ENCODE results near the gene PARL.

DNA sequence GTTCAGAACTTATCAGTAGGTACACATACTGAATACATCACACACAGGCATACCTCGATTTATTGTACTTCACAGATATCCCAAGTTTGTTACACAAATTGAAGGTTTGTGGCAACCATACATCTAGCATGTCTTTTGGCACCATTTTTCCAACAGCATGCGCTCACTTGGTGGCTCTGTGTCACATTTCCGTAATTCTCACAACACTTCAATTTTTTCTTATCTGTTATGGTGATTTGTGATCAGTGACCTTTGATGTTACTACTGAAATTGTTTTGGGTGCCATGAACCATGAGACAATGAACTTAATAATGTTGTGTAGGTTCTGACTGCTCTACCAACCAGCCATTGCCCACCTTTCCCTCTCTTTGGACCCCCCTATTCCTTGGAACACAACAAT is 10.8 kb downstream of the PARL start:
- TF ChIP-seq, protein P1, sequence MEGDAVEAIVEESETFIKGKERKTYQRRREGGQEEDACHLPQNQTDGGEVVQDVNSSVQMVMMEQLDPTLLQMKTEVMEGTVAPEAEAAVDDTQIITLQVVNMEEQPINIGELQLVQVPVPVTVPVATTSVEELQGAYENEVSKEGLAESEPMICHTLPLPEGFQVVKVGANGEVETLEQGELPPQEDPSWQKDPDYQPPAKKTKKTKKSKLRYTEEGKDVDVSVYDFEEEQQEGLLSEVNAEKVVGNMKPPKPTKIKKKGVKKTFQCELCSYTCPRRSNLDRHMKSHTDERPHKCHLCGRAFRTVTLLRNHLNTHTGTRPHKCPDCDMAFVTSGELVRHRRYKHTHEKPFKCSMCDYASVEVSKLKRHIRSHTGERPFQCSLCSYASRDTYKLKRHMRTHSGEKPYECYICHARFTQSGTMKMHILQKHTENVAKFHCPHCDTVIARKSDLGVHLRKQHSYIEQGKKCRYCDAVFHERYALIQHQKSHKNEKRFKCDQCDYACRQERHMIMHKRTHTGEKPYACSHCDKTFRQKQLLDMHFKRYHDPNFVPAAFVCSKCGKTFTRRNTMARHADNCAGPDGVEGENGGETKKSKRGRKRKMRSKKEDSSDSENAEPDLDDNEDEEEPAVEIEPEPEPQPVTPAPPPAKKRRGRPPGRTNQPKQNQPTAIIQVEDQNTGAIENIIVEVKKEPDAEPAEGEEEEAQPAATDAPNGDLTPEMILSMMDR (IDR thresholded peaks at IDR 0.05; ENCODE audit: poor library complexity): no peak
- TF ChIP-seq EZH2phosphoT487 (IDR thresholded peaks at IDR 0.05; ENCODE audit: low read depth, severe bottlenecking, unreplicated experiment) (no peak), EZH2 (IDR thresholded peaks at IDR 0.05; ENCODE audit: borderline replicate concordance) (no peak)

Data from hepatocyte (in vitro differentiated cells).